Stimulated activated CD4-positive, alpha-beta T cell treated with anti-CD3 and anti-CD28 coated beads, TNF-alpha, amount 100 ng/mL, for 4 hours (primary cell): Measurements from ENCODE around the gene CCDC34.
"Not testable (repeated sequence)": the region's sequence is repeated elsewhere in the genome, so short reads cannot be mapped to it uniquely, and the experiment has no call there.

Experiments
- DNase-seq, 3 experiments: peaks; one replicate each; pipeline ENCODE4 v3.0.0-alpha.2; 2020; ENCODE audit warnings: low read depth in 3 of 3

The CCDC34 gene

GRCh38 chr11:27363576-27364117 is 632 bp upstream of the CCDC34 start:
- DNase-seq: no peak

- no peak for DNase-seq
Observed at GRCh38 chr11:27361649-27362431, 1.2 kb downstream of the CCDC34 start.

GRCh38 chr11:27358296-27358695 is 4.7 kb downstream of the CCDC34 start:
- no peak for DNase-seq

GRCh38 chr11:27357250-27357649 is 5.8 kb downstream of the CCDC34 start:
- DNase-seq: no peak

- DNase-seq: no peak
Observed at GRCh38 chr11:27356624-27357222, 6.3 kb downstream of the CCDC34 start.

- no peak for DNase-seq
Observed at GRCh38 chr11:27355575-27356104, 7.4 kb downstream of the CCDC34 start.

- no peak for DNase-seq
Observed at GRCh38 chr11:27354359-27354965, 8.6 kb downstream of the CCDC34 start.

- DNase-seq: no peak
Observed at GRCh38 chr11:27353593-27354358, 9.2 kb downstream of the CCDC34 start.

- no peak for DNase-seq
Observed at GRCh38 chr11:27352781-27353180, 10.2 kb downstream of the CCDC34 start.

- DNase-seq: no peak
Observed at GRCh38 chr11:27350511-27350910, 12.5 kb downstream of the CCDC34 start.

GRCh38 chr11:27349919-27350318 is 13.1 kb downstream of the CCDC34 start:
- DNase-seq: no peak

GRCh38 chr11:27348340-27348873 is 14.6 kb downstream of the CCDC34 start:
- no peak for DNase-seq

GRCh38 chr11:27347359-27348339 is 15.4 kb downstream of the CCDC34 start:
- no peak for DNase-seq

- no peak for DNase-seq
Observed at GRCh38 chr11:27339941-27340340, 23.1 kb downstream of the CCDC34 start.

- not testable (repeated sequence) for DNase-seq
Observed at GRCh38 chr11:27334764-27335163, 28.3 kb downstream of the CCDC34 start.

GRCh38 chr11:27331981-27332380 is 31.0 kb downstream of the CCDC34 start:
- no peak for DNase-seq

GRCh38 chr11:27330633-27331270 is 32.3 kb downstream of the CCDC34 start:
- DNase-seq: no peak

GRCh38 chr11:27329867-27330632 is 33.0 kb downstream of the CCDC34 start:
- no peak for DNase-seq

GRCh38 chr11:27328614-27329013 is 34.4 kb downstream of the CCDC34 start:
- DNase-seq: no peak
